Right atrium auricular region (tissue), 2 donors: Measurements from ENCODE around the gene CD276. TPM values are rescaled to one million over a fixed set of nuclear protein-coding genes. Genes with fewer than 3 reads are reported as not detected.

ENCODE experiments used
- DNase-seq: peaks from one replicate; pipeline ENCODE4 v3.0.0-alpha.2; 2019; ENCODE audit warnings: low spot score
- H3K27ac ChIP-seq, 2 donors: fragments of 200-600 bp; sonication (generic); 1 replicate in 1 of 2; 2 replicates in 1 of 2; pipeline ENCODE4 v1.5.1; 2016 to 2019
- H3K27me3 ChIP-seq, 2 donors: fragments of 200-600 bp; sonication (generic); one replicate each; pipeline versions ENCODE4 v1.5.1 to v1.6.0; 2017 to 2019
- H3K36me3 ChIP-seq: fragments of 200-600 bp; sonication (generic); one replicate; pipeline ENCODE4 v1.5.1; 2016
- H3K4me1 ChIP-seq, 2 donors: fragments of 200-600 bp; sonication (generic); one replicate each; pipeline versions ENCODE4 v1.5.1 to v1.6.0; 2017 to 2019
- H3K4me3 ChIP-seq, 2 donors: fragments of 200-600 bp; sonication (generic); 1 replicate in 1 of 2; 2 replicates in 1 of 2; pipeline ENCODE4 v1.5.1; 2017 to 2019; ENCODE audit warnings: mild to moderate bottlenecking in 1 of 2, moderate library complexity in 1 of 2
- H3K9me3 ChIP-seq, 2 donors: fragments of 200-600 bp; sonication (generic); one replicate each; pipeline ENCODE4 v1.5.1; 2019
- total RNA-seq, 2 donors: library from RNA; depleted of rRNA; stranded (reverse); fragments of >200 nt; gene quantifications; one replicate each; pipeline ENCODE4 v1.1.0, GENCODE V29; 2016
- TF ChIP-seq, protein P1 (sequence below), 2 donors: fragments of 200-600 bp; sonication (generic); IDR thresholded peaks; one replicate each; pipeline ENCODE4 v1.5.1; 2019; ENCODE audit warnings: antibody characterized with exemption in 2 of 2

CD276 gene
- total RNA-seq, 2 donors from 2014 or later = 31.2 to 60.4 TPM

DNA sequence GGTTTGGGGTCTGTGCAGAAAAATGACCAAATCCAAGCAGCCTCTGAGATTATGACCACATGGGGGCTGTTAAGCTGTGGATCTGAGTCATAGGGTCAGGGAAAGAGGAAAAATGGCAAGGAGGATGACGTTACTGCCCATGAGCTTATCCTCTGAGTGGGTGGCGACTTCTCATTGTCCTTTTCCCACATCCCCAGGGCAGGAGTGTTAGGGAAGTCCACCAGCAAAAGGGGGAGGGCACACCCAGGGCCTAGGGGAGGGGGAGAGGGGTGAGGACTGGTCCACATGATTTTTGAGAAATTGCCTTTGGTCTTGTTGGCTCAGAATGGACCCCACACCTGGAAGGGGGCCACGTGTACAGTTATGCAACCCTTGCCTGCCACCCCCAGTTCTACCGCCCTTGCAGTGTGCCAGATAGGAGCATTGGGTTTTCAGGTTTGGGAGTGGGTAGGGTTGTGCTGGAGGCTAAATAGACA is 2.6 kb downstream of the CD276 start:
- TF ChIP-seq, protein P1, sequence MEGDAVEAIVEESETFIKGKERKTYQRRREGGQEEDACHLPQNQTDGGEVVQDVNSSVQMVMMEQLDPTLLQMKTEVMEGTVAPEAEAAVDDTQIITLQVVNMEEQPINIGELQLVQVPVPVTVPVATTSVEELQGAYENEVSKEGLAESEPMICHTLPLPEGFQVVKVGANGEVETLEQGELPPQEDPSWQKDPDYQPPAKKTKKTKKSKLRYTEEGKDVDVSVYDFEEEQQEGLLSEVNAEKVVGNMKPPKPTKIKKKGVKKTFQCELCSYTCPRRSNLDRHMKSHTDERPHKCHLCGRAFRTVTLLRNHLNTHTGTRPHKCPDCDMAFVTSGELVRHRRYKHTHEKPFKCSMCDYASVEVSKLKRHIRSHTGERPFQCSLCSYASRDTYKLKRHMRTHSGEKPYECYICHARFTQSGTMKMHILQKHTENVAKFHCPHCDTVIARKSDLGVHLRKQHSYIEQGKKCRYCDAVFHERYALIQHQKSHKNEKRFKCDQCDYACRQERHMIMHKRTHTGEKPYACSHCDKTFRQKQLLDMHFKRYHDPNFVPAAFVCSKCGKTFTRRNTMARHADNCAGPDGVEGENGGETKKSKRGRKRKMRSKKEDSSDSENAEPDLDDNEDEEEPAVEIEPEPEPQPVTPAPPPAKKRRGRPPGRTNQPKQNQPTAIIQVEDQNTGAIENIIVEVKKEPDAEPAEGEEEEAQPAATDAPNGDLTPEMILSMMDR (IDR thresholded peaks at IDR 0.05) = no peak
- Histone ChIP-seq H3K9me3 (no peaks in the 10 kb centered on the region), H3K36me3 (no peaks in the 10 kb centered on the region), H3K4me3 (no peak overlapping the region), H3K4me1 (peaks cover 0 to 73% of the 10 kb centered on the region in 2 donors), H3K27ac (peak overlapping the region; percentile 92 to 93), H3K27me3 (no peaks in the 10 kb centered on the region)
- DNase-seq = no peak

DNA sequence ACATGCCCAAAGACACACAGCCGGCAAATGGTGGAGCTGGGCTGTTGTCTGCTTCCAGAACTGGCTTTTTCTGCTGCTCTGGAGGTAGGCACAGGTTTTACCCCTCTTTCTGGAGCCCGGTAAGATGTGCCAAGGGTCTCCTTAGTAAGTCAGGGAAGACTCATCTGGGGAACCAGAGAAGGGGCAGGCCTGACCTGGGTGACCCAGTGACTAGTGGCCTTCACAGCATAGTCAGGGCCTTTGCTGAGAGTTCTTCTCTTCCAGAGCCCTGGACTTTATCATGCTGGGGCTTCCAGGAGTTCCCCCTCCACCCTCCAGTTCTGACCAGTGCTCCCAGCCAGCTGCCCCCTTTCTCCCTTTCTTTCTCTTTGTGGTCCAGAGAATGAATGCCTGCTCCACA is 3.2 kb downstream of the CD276 start:
- H3K4me1 ChIP-seq = peaks cover 0 to 76% of the 10 kb centered on the region in 2 donors
- TF ChIP-seq, protein P1 (IDR thresholded peaks at IDR 0.05) = no peak

DNA sequence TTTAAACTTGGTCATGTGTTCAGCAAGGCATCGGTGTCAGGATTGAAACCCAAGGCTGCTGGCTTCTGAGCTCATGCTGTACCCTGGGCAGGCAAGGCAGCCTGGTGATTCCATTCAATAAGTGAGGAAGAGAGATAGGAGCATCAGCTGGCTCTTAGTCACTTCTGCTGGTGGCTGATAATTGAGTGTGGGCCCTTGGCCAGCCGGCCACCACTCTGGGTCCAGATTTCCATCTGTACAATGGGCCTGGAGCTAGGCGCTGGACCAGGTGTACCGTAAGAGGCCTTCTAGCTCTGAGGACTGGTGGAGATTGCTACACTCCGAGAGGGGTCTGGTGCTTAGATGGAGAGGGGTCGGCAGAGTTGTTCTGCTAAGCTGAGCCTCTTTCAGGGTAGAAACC is 4.3 kb downstream of the CD276 start:
- Histone ChIP-seq H3K4me3 (no peak overlapping the region), H3K36me3 (no peaks in the 10 kb centered on the region), H3K4me1 (peaks cover 0 to 72% of the 10 kb centered on the region in 2 donors), H3K9me3 (no peaks in the 10 kb centered on the region), H3K27me3 (no peaks in the 10 kb centered on the region), H3K27ac (peak overlapping the region; percentile 37 to 92)
- TF ChIP-seq, protein P1 (IDR thresholded peaks at IDR 0.05) = no peak
- DNase-seq = no peak

More for the DNA sequence above, 3.2 kb downstream of the CD276 start:
- Histone ChIP-seq H3K4me3 (no peak overlapping the region), H3K27ac (peak overlapping the region; percentile 37 to 92), H3K27me3 (no peaks in the 10 kb centered on the region), H3K9me3 (no peaks in the 10 kb centered on the region), H3K36me3 (no peaks in the 10 kb centered on the region)
- DNase-seq = no peak

DNA sequence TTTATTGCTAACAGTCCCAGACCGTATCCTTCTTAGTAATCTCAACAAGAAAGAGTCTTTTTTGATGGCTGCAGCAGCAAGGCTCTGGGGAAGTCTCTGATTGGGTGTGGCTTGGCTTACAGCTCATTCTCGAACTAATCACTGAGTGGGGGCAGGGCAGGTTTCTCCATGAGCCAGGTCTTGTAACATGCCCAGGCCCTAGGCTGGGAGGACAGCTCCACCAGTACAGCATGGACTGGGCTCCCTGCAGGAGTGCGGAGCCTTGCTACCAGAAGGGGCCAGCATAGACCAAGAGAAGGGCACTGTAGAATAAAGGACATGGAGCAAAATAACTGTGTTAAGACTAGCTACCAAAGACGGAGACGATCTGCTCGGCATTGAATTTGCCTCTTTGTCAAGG is 7.2 kb downstream of the CD276 start:
- Histone ChIP-seq H3K27me3 (no peaks in the 10 kb centered on the region), H3K27ac (peak overlapping the region; percentile 37 to 39), H3K36me3 (no peaks in the 10 kb centered on the region), H3K4me3 (no peak overlapping the region), H3K9me3 (no peaks in the 10 kb centered on the region), H3K4me1 (peaks cover 0 to 74% of the 10 kb centered on the region in 2 donors)
- TF ChIP-seq, protein P1 (IDR thresholded peaks at IDR 0.05) = peak in 1 of 2 donors; percentile 63
- peak; percentile 88 for DNase-seq

DNA sequence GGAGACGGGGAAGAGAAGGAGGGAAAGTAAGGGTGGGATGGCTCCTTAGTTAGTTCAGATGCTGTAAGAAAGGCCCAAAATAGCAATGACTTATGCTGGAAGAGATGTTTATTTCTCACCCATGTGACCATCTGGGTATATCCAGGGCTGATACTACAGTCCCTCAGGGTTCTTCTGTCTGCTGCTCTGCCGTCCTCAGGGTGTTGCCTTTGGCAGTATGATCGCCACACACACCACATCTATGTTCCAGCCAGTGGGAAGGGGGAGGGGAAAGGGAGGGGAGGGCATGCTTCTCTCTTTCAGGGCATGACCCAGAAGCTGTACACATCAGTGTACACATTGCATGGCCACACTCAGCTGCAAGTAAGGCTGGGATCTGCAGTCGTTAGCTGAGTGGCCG is 10.2 kb downstream of the CD276 start:
- no peak for DNase-seq
- no peaks in the 10 kb centered on the region for H3K36me3 ChIP-seq
- peak overlapping the region; percentile 59 to 60 for H3K27ac ChIP-seq
- no peaks in the 10 kb centered on the region for H3K27me3 ChIP-seq
- TF ChIP-seq, protein P1 (IDR thresholded peaks at IDR 0.05) = no peak
- H3K4me1 ChIP-seq = peaks cover 0 to 74% of the 10 kb centered on the region in 2 donors
- H3K9me3 ChIP-seq = no peaks in the 10 kb centered on the region
- no peak overlapping the region for H3K4me3 ChIP-seq
